Measurements from ENCODE around the gene ZNF512.

DNA sequence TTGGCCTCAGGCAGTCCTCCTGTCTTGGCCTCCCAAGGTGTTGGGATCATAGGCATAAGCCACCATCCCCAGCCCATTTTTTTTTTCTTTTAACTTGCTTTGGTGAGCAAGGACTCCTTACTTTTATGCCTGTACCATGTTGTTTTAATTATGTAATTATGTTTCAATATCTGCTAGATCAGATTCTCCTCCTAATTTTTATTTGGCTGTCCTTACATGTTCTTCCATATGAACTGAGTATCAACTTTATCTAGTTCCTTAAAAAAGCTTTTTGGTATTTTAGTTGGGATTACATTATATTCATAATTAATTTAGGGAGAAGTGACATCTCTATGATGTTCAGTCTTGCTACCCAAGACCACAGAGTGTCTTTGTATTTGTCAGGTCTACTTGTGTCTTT is 62.4 kb downstream of the ZNF512 start:
- TF ChIP-seq SUZ12 (IDR thresholded peaks at IDR 0.05; ENCODE audit: extremely low read depth, insufficient read depth, insufficient read length) = no peak
- no peak for TF ChIP-seq ZNF274 (IDR thresholded peaks at IDR 0.05; ENCODE audit: low read depth, low read length)
